Hepatocyte (in vitro differentiated cells): Measurements from ENCODE around the gene KCNH6. TPM values are rescaled to one million over a fixed set of nuclear protein-coding genes. Genes with fewer than 3 reads are reported as not detected.

Experiments
- DNase-seq: peaks from one replicate; pipeline ENCODE4 v3.0.0-alpha.2; 2016; ENCODE audit warnings: low spot score
- H2AFZ ChIP-seq: fragments of 200-600 bp; sonication (generic); 2 replicates; pipeline ENCODE4 v1.6.0; 2016; ENCODE audit warnings: antibody characterized with exemption, mild to moderate bottlenecking
- H3K27ac ChIP-seq: fragments of 200-600 bp; sonication (generic); 2 replicates; pipeline ENCODE4 v1.5.1; 2016; ENCODE audit warnings: mild to moderate bottlenecking
- H3K27me3 ChIP-seq: fragments of 200-600 bp; sonication (generic); 2 replicates; pipeline ENCODE4 v1.6.1; 2016
- H3K36me3 ChIP-seq: fragments of 200-600 bp; sonication (generic); replicated peaks from 2 replicates; pipeline ENCODE4 v1.5.1; 2016; ENCODE audit warnings: low read depth; ENCODE audit not compliant: insufficient read depth
- H3K4me1 ChIP-seq: fragments of 200-600 bp; sonication (generic); 2 replicates; pipeline ENCODE4 v1.5.1; 2016; ENCODE audit warnings: mild to moderate bottlenecking, moderate library complexity; ENCODE audit not compliant: insufficient read depth
- H3K4me2 ChIP-seq: fragments of 200-600 bp; sonication (generic); 2 replicates; pipeline ENCODE4 v1.6.0; 2016
- H3K4me3 ChIP-seq: fragments of 200-600 bp; sonication (generic); 2 replicates; pipeline ENCODE4 v1.5.1; 2016; ENCODE audit warnings: mild to moderate bottlenecking
- H3K79me2 ChIP-seq: fragments of 200-600 bp; sonication (generic); 2 replicates; pipeline ENCODE4 v1.6.0; 2017; ENCODE audit warnings: mild to moderate bottlenecking
- H3K9me2 ChIP-seq: fragments of 200-600 bp; sonication (generic); replicated peaks from 2 replicates; pipeline ENCODE4 v1.6.0; 2017; ENCODE audit warnings: mild to moderate bottlenecking; ENCODE audit not compliant: insufficient read depth
- H3K9me3 ChIP-seq: fragments of 200-600 bp; sonication (generic); 2 replicates; pipeline ENCODE4 v1.5.1; 2016; ENCODE audit warnings: low read depth, mild to moderate bottlenecking
- H4K20me1 ChIP-seq: fragments of 200-600 bp; sonication (generic); 2 replicates; pipeline ENCODE4 v1.6.0; 2016; ENCODE audit warnings: mild to moderate bottlenecking; ENCODE audit not compliant: insufficient read depth, poor library complexity, severe bottlenecking
- EZH2 ChIP-seq: fragments of 200-600 bp; sonication (generic); IDR thresholded peaks from 2 replicates; pipeline ENCODE4 v1.6.1; 2016; ENCODE audit warnings: antibody characterized with exemption, mild to moderate bottlenecking, borderline replicate concordance
- EZH2phosphoT487 ChIP-seq: fragments of 200-600 bp; sonication (generic); IDR thresholded peaks from one replicate; pipeline ENCODE4 v1.6.1; 2018; ENCODE audit warnings: antibody characterized with exemption, mild to moderate bottlenecking, low read depth, moderate library complexity; ENCODE audit not compliant: unreplicated experiment, severe bottlenecking
- WGBS: methylation state at CpG from one replicate; pipeline ENCODE4 v1.1.6; 2016; ENCODE audit warnings: low lambda C conversion rate; ENCODE audit errors: missing lambda C conversion rate; 5-methylcytosine and 5-hydroxymethylcytosine counted together
- polyA plus RNA-seq: library from polyadenylated mRNA; unstranded; fragments of >200 nt; fragmentation: Nextera tagmentation; extraction: Ambion mirVana; gene quantifications from 2 replicates; pipeline ENCODE4 v1.2.1, GENCODE V29; 2016
- total RNA-seq: library from RNA; depleted of rRNA; stranded (reverse); fragments of >200 nt; gene quantifications from 2 replicates; pipeline ENCODE4 v1.2.3, GENCODE V29; 2014
- TF ChIP-seq, protein P1 (sequence below): fragments of 200-600 bp; sonication (generic); IDR thresholded peaks from 2 replicates; pipeline ENCODE4 v1.5.1; 2016; ENCODE audit warnings: antibody characterized with exemption, mild to moderate bottlenecking; ENCODE audit not compliant: poor library complexity

KCNH6 gene
- total and polyA plus RNA-seq, 2 experiments from 2014 or later: 0.33 TPM; not detected in 1

DNA sequence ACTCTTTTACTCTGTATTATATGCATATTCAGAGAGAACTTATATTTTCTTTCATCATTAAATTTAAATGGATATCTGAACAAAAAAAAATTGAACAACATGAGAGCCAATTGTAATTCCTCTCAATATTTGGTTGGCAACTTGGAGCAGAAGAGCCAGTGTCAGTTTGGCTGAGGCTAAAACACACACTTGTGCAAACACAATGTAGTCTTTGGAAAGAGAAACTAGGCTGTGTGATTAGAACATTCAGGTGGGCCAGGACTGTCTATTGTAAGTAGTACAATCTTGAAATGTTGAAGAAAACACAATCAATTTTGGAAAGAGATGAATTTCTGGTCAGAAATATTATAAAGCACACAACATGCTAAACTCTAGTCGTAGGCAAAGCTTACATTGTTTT, 44.1 kb downstream of the KCNH6 start:
- H3K27me3 ChIP-seq: no peaks in the 10 kb centered on the region
- H3K9me2 ChIP-seq: no peaks in the 10 kb centered on the region
- no peaks in the 10 kb centered on the region for H3K4me1 ChIP-seq
- no peak overlapping the region for H3K27ac ChIP-seq
- 86% methylated on average over 1 of the region's 1 CpG for WGBS
- no peaks in the 10 kb centered on the region for H3K9me3 ChIP-seq
- H3K36me3 ChIP-seq: no peaks in the 10 kb centered on the region
- no peak for TF ChIP-seq EZH2phosphoT487
- TF ChIP-seq, protein P1, sequence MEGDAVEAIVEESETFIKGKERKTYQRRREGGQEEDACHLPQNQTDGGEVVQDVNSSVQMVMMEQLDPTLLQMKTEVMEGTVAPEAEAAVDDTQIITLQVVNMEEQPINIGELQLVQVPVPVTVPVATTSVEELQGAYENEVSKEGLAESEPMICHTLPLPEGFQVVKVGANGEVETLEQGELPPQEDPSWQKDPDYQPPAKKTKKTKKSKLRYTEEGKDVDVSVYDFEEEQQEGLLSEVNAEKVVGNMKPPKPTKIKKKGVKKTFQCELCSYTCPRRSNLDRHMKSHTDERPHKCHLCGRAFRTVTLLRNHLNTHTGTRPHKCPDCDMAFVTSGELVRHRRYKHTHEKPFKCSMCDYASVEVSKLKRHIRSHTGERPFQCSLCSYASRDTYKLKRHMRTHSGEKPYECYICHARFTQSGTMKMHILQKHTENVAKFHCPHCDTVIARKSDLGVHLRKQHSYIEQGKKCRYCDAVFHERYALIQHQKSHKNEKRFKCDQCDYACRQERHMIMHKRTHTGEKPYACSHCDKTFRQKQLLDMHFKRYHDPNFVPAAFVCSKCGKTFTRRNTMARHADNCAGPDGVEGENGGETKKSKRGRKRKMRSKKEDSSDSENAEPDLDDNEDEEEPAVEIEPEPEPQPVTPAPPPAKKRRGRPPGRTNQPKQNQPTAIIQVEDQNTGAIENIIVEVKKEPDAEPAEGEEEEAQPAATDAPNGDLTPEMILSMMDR: no peak
- TF ChIP-seq EZH2: no peak
- no peak for DNase-seq
- H3K79me2 ChIP-seq: peaks cover 97% of the 10 kb centered on the region
- no peak overlapping the region for H3K4me3 ChIP-seq
- no peak overlapping the region for H2AFZ ChIP-seq
- H4K20me1 ChIP-seq: peaks cover 80% of the 10 kb centered on the region
- H3K4me2 ChIP-seq: no peak overlapping the region

DNA sequence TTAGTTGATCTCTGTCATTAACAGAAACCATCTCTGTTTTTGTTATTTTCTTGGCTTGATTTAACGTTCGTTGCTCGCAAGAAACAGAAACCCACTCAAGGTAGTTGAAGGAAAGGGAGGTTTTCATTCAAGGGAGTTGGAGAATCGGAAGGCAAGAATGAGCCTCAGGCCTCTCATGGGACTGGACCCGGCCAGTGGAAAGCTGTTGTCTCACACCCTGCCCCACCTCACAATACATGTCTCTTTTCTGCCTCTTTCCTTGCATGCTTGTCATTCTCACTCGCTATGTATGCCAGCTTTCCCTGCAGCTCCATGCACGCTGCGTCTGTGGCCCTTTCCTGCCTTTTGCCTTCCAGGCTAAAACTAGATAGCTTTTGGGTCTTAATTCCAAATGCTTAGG, 45.4 kb downstream of the KCNH6 start:
- H3K27me3 ChIP-seq: no peaks in the 10 kb centered on the region
- H3K36me3 ChIP-seq: no peaks in the 10 kb centered on the region
- TF ChIP-seq EZH2: no peak
- TF ChIP-seq EZH2phosphoT487: no peak
- TF ChIP-seq, protein P1: no peak
- no peak for DNase-seq
- 93% methylated on average over 8 of the region's 8 CpGs for WGBS
- H4K20me1 ChIP-seq: peaks cover 76% of the 10 kb centered on the region
- H3K9me3 ChIP-seq: no peaks in the 10 kb centered on the region
- no peak overlapping the region for H3K27ac ChIP-seq
- H3K9me2 ChIP-seq: no peaks in the 10 kb centered on the region
- H3K79me2 ChIP-seq: peaks cover 99% of the 10 kb centered on the region
- no peak overlapping the region for H3K4me2 ChIP-seq
- no peak overlapping the region for H3K4me3 ChIP-seq
- no peaks in the 10 kb centered on the region for H3K4me1 ChIP-seq
- H2AFZ ChIP-seq: no peak overlapping the region

DNA sequence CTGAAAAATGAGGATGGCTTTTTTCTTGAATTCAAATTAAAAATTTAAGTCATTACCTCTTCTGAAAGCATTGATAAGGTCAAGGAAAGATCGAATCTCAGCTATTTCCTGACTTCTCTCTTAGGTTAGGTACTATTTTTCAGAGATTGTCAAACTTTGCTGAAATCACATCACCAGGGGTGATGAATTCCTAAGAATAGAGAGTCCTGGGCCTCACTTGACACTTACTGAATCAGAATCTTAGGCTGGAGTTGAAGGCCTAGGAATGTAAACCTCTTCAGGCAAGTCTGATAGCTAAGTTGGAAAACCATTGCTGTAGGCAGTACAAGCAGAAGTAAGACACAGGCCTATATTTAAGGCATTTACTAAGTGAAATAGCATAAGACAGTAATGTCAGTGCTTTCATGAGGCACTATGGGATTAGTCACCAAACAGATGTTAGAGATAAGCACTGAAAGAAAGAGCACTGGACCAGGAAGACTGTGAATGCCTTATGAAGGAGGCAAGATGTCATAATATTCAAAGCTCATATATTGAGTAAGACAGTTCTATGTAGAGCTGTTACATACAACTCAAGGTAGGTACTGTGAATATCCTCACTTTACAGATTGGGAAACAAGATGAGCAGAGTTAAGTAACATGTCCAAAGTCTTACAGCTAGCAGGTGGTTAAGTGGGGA, 48.6 kb downstream of the KCNH6 start:
- 93% methylated on average over 1 of the region's 1 CpG for WGBS
- Histone ChIP-seq H3K27ac (peak overlapping the region; percentile 24), H3K9me2 (no peaks in the 10 kb centered on the region), H3K4me1 (no peaks in the 10 kb centered on the region), H2AFZ (no peak overlapping the region), H3K36me3 (no peaks in the 10 kb centered on the region), H4K20me1 (peaks cover 77% of the 10 kb centered on the region), H3K79me2 (peaks cover 97% of the 10 kb centered on the region), H3K9me3 (no peaks in the 10 kb centered on the region), H3K4me3 (no peak overlapping the region), H3K27me3 (no peaks in the 10 kb centered on the region), H3K4me2 (no peak overlapping the region)
- no peak for DNase-seq
- TF ChIP-seq, protein P1: no peak
- TF ChIP-seq EZH2phosphoT487 (no peak), EZH2 (no peak)
